GM21737 (cell line): Measurements from ENCODE around the gene SLC39A3.

Experiments used
- ATAC-seq: cut with Tn5 transposase; IDR thresholded peaks from one replicate; pipeline ENCODE4 v1.9.1; 2021; ENCODE audit warnings: mild to moderate bottlenecking, moderate library complexity; ENCODE audit not compliant: unreplicated experiment

Gene SLC39A3

GRCh38 chr19:2739602-2740313 lies at the start of gene SLC39A3:
TSS of gene SLC39A3 (minus strand) at chr19:2740017. CDS start at chr19:2737257, 2,760 bp downstream.
- ATAC-seq, result peak; percentile 92

- ATAC-seq, result no peak
Measured at GRCh38 chr19:2788237-2788636, 48.4 kb upstream of the SLC39A3 start.

GRCh38 chr19:2787115-2787514 lies 47.3 kb upstream of the SLC39A3 start:
- no peak for ATAC-seq

- peak; percentile 52 for ATAC-seq
Measured at GRCh38 chr19:2785244-2785997, 45.6 kb upstream of the SLC39A3 start, which contains the start of gene THOP1. TSS of gene THOP1 (plus strand) at chr19:2785503. CDS start at chr19:2785663, 160 bp downstream.

GRCh38 chr19:2783781-2784145 lies 43.9 kb upstream of the SLC39A3 start:
- no peak for ATAC-seq

- ATAC-seq, result peak; percentile 65
Measured at GRCh38 chr19:2782936-2783780, 43.3 kb upstream of the SLC39A3 start, which contains the start of gene SGTA. TSS of gene SGTA (minus strand) at chr19:2783273. CDS start at chr19:2769068, 14,205 bp downstream.

GRCh38 chr19:2782329-2782935 lies 42.6 kb upstream of the SLC39A3 start:
- ATAC-seq, result no peak

- ATAC-seq, result no peak
Measured at GRCh38 chr19:2780284-2780683, 40.5 kb upstream of the SLC39A3 start.

- no peak for ATAC-seq
Measured at GRCh38 chr19:2779121-2779740, 39.4 kb upstream of the SLC39A3 start.

- no peak for ATAC-seq
Measured at GRCh38 chr19:2777952-2778683, 38.3 kb upstream of the SLC39A3 start.

GRCh38 chr19:2775556-2776430 lies 36.0 kb upstream of the SLC39A3 start:
- no peak for ATAC-seq

GRCh38 chr19:2774953-2775555 lies 35.2 kb upstream of the SLC39A3 start:
- ATAC-seq, result no peak

- no peak for ATAC-seq
Measured at GRCh38 chr19:2774083-2774679, 34.4 kb upstream of the SLC39A3 start.

GRCh38 chr19:2771786-2772674 lies 32.2 kb upstream of the SLC39A3 start:
- no peak for ATAC-seq

- no peak for ATAC-seq
Measured at GRCh38 chr19:2770055-2771013, 30.5 kb upstream of the SLC39A3 start.

GRCh38 chr19:2769218-2769617 lies 29.4 kb upstream of the SLC39A3 start:
- no peak for ATAC-seq
